GM18498 (cell line): ENCODE results near the gene NTSR2.

ENCODE experiments used
- ATAC-seq: cut with Tn5 transposase; IDR thresholded peaks from one replicate; pipeline ENCODE4 v1.9.1; 2021; ENCODE audit warnings: mild to moderate bottlenecking, moderate library complexity; ENCODE audit not compliant: unreplicated experiment

The NTSR2 gene

GRCh38 chr2:11630855-11631254, 39.1 kb downstream of the NTSR2 start:
- ATAC-seq: no peak

DNA sequence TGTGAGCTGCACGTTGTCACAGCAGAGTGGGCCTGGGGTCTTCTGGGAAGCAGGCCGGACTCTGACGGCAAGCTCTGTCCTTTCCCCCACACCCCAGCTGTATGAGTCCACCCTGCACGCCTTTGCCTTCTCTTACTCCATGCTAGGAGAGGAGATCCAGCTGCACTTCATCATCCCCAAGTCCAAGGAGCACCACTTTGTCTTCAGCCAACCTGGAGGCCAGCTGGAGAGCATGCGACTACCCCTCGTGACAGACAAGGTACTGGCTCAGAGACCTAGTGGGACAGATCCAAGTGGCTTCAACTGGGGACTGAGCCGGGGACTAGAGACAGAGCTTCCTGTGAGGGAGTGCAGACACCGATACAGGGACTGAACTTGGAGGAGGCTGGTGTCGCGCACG, 40.1 kb downstream of the NTSR2 start:
- no peak for ATAC-seq

GRCh38 chr2:11629215-11629614, 40.8 kb downstream of the NTSR2 start:
- no peak for ATAC-seq

- no peak for ATAC-seq
These were observed 41.3 kb downstream of the NTSR2 start for GRCh38 chr2:11628675-11629074.

DNA sequence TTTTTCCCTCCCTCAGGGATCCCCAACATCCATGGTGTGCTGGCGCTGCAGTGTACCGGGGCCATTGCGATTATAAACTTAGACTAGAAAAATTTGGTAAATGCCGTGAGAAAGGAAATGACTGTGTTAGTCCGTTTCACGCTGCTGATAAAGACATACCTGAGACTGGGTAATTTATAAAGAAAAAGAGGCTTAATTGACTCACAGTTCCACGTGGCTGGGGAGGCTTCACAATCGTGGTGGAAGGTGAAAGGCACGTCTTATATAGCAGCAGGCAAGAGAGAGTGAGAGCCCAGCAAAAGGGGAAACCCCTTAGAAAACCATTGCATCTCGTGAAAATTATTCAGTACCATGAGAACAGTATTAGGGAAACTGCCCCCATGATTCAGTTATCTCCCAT, 44.3 kb downstream of the NTSR2 start:
- no peak for ATAC-seq

DNA sequence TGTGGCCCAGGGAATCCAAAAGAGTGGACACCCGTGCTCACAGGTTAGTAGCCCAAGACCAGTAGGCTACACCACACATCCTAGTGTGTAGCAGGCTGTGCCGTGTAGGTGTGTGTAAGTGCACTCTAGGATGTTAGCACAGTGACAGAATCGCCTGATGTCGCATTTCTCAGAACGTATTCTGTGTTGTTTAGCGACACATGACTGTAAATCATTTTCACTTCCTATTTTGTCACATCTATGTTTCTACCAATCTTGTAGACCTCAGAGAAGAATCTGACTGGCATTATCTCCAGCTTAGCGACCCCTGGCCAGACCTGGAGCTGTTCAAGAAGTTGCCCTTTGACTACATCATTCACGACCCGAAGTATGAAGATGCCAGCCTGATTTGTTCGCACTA, 45.1 kb downstream of the NTSR2 start:
- no peak for ATAC-seq

- no peak for ATAC-seq
These were observed 47.4 kb downstream of the NTSR2 start for GRCh38 chr2:11622611-11623010.

GRCh38 chr2:11621410-11621809, 48.6 kb downstream of the NTSR2 start:
- no peak for ATAC-seq

GRCh38 chr2:11618708-11619062, 51.3 kb downstream of the NTSR2 start:
- ATAC-seq: no peak

DNA sequence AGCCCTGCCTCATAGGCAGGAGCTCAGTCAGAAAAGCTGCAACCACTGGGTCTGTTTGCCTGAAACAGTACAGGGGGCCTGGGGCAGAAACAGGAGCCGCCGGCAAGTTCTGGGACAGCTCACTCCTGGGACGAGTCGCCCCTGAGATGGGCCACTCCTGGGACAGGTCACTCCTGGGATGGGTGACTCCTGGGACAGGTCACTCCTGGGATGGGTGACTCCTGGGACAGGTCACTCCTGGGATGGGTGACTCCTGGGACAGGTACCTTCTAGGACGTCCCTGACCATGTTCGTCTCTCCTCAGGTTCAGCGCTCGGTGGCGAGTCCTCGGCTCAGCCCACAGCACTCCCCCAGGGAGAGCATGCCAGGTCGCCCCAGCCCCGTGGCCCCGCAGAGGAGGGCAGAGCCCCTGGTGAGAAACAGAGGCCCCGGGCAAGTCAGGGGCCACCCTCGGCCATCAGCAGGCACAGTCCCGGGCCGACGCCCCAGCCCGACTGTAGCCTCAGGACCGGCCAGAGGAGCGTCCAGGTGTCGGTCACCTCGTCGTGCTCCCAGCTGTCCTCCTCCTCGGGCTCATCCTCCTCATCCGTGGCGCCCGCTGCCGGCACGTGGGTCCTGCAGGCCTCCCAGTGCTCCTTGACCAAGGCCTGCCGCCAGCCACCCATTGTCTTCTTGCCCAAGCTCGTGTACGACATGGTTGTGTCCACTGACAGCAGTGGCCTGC, 51.8 kb downstream of the NTSR2 start:
- no peak for ATAC-seq

- no peak for ATAC-seq
These were observed 52.5 kb downstream of the NTSR2 start for GRCh38 chr2:11617527-11617926.

DNA sequence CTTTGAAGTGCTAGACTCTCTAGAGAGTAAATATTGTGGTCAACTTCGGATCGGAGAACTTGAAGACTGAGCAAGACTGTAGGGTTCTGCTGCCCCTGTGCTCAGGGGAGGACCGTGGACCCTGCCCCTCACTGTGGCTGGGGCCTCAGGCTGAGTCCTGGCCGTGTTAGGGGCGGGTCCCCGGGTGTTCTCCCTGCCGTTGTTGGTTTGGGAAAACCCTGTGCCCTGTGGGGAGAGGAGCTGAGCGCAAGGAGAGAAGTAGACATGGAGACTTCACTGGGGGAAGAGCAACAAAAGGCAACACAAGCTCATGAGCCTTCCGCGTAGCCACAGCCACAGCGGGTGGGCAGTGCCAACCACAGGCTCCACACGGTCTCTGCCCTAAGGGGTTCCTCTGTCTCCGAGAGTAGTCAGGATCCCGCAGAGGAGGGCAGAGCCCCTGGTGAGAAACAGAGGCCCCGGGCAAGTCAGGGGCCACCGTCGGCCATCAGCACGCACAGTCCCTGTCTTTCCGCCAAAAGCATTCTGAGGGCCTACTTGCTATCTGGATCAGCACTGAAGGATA, 53.1 kb downstream of the NTSR2 start:
- no peak for ATAC-seq

DNA sequence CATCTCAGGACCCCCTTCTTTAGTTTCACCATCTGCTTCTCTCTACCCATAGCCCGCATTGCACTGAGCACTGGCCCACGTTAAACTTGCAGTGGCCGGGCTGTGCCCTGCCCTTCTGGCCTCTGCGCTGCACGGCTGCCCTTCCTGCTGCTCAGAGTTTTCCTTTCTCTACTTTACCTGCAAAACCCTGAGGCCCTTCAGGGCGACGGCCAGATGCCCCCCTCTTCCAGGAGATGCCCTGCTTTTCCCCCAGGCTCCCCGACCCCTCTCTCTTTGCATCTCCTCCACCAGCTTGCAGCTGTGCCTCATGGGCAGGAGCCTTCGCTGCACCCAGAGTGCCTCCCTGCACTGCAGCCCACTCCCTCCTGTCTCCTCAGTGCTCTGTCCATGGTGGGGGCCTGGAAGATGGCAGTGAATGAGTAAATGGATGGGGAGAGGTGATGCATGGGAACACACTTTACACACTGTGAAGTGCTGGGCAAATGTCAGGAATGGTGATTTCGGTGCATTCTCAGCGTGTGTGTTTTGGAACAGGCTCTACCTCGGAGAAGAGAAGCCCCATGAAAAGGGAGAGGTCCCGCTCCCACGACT, 53.8 kb downstream of the NTSR2 start:
- no peak for ATAC-seq

DNA sequence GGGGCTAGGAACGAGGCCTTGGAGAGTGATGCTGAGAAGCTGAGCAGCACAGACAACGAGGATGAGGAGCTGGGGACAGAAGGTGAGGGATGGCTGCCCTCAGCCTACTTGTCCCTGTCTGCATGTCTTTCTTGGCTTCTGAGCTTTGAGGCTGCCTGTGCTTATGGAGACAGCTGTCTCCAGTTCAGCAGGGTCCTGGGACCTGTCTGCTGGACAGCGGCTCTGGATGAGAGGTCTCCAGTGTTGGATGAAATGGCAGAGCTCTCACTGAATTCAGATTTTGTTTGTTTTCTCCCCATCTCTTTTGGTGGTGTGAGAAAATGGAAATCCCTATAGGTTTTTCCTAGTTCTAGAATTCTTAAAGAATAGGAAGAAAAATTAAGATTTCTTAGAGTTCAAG, 54.8 kb downstream of the NTSR2 start:
- ATAC-seq: no peak

DNA sequence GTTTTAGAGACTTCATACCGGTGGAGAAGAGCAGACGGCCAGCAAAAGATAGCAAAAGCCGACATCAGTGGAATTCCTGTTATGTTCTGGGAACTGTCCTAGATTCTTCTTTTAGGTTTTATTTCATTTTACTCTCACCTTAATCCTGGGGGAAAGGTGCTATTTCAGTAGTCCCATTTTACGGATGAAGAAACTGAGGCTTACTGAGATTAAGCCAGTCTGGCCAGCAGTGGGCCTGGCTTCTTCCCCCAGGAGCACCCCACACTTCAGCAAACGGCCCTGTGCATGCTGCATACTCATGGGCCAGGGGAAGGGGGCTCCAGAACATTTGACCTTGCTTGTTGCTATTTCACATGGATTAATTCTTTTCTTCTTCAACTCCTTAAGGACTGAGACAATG, 56.7 kb downstream of the NTSR2 start:
- ATAC-seq: no peak

GRCh38 chr2:11612553-11613215, 57.3 kb downstream of the NTSR2 start:
- no peak for ATAC-seq

DNA sequence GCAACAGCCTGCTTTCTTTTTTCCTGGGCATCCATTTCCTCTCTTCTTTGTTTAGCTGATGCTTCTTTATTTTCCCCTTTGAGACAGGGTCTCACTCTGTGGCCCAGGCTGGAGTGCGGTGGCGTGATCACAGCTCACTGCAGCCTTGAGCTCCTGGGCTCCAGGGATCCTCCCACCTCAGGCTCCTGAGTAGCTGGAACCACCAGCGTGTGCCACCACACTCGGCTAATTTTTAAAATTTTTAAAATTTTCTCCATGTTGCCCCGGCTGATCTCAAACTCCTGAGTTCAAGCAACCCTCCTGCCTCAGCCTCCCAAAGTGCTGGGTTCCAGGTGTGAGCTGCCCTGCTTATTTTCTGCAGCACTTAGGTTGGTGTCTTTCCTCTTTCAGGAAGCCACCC, 58.7 kb downstream of the NTSR2 start:
- ATAC-seq: no peak

- ATAC-seq: no peak
These were observed 59.3 kb downstream of the NTSR2 start for GRCh38 chr2:11610624-11611242.
